H9 (cell line): Measurements from ENCODE around the gene SHPK. TPM values are rescaled to one million over a fixed set of nuclear protein-coding genes. Genes with fewer than 3 reads are reported as not detected.
A peak's percentile ranks its signal among the peaks of the same experiment; 100 is the strongest.

Experiments
- DNase-seq: peaks from one replicate; pipeline ENCODE4 v3.0.0-alpha.2; 2017
- H2AFZ ChIP-seq: one replicate; pipeline ENCODE4 v1.6.1; 2013; ENCODE audit warnings: mild to moderate bottlenecking, low read length, control low read depth, moderate library complexity
- H2AK5ac ChIP-seq: 2 replicates; pipeline ENCODE4 v1.6.1; 2013; ENCODE audit warnings: low read length, control low read depth, mixed read lengths; ENCODE audit not compliant: insufficient read length
- H2BK120ac ChIP-seq: one replicate; pipeline ENCODE4 v1.6.1; 2013; ENCODE audit warnings: low read depth, mild to moderate bottlenecking, low read length, control low read depth, inconsistent platforms; ENCODE audit not compliant: poor library complexity, severe bottlenecking
- H2BK12ac ChIP-seq: 2 replicates; pipeline ENCODE4 v1.6.1; 2013; ENCODE audit warnings: low read length, control low read depth, mixed read lengths, low read depth; ENCODE audit not compliant: insufficient read length
- H2BK15ac ChIP-seq: 2 replicates; pipeline ENCODE4 v1.6.1; 2013; ENCODE audit warnings: low read depth, low read length, control low read depth
- H2BK20ac ChIP-seq: one replicate; pipeline ENCODE4 v1.6.1; 2013; ENCODE audit warnings: low read depth, mild to moderate bottlenecking, low read length, control low read depth, inconsistent platforms; ENCODE audit not compliant: poor library complexity, severe bottlenecking
- H2BK5ac ChIP-seq: 2 replicates; pipeline ENCODE4 v1.6.1; 2013; ENCODE audit warnings: low read length, control low read depth, mixed read lengths; ENCODE audit not compliant: insufficient read length
- H3K14ac ChIP-seq: 2 replicates; pipeline ENCODE4 v1.6.1; 2013; ENCODE audit warnings: low read length, control low read depth; ENCODE audit not compliant: insufficient read depth
- H3K18ac ChIP-seq: 2 replicates; pipeline ENCODE4 v1.6.1; 2013; ENCODE audit warnings: low read depth, mild to moderate bottlenecking, mixed read lengths, low read length, control low read depth; ENCODE audit not compliant: insufficient read length
- H3K23ac ChIP-seq: 2 replicates; pipeline ENCODE4 v1.6.1; 2013; ENCODE audit warnings: low read length, control low read depth, mixed read lengths, low read depth; ENCODE audit not compliant: insufficient read length
- H3K23me2 ChIP-seq: 2 replicates; pipeline ENCODE4 v1.6.1; 2013; ENCODE audit warnings: low read depth, mild to moderate bottlenecking, mixed read lengths, low read length, control low read depth; ENCODE audit not compliant: insufficient read length, poor library complexity, severe bottlenecking
- H3K27ac ChIP-seq: 2 replicates; pipeline ENCODE4 v1.5.1; 2013; ENCODE audit warnings: low read length, control low read depth, mixed read lengths, low read depth; ENCODE audit not compliant: insufficient read length
- H3K27me3 ChIP-seq: 2 replicates; pipeline ENCODE4 v1.6.1; 2013; ENCODE audit warnings: low read length, control low read depth, inconsistent platforms; ENCODE audit not compliant: insufficient read depth
- H3K4ac ChIP-seq: 2 replicates; pipeline ENCODE4 v1.6.1; 2013; ENCODE audit warnings: low read depth, mild to moderate bottlenecking, control low read depth, inconsistent platforms, low read length, moderate library complexity
- H3K4me1 ChIP-seq: 2 replicates; pipeline ENCODE4 v1.6.1; 2013; ENCODE audit warnings: low read length, control low read depth, inconsistent platforms; ENCODE audit not compliant: insufficient read depth
- H3K4me2 ChIP-seq: 2 replicates; pipeline ENCODE4 v1.6.1; 2013; ENCODE audit warnings: low read length, control low read depth, mixed read lengths; ENCODE audit not compliant: insufficient read length, insufficient read depth
- H3K56ac ChIP-seq: 2 replicates; pipeline ENCODE4 v1.6.1; 2013; ENCODE audit warnings: low read depth, mild to moderate bottlenecking, mixed read lengths, low read length, control low read depth; ENCODE audit not compliant: insufficient read length
- H3K79me1 ChIP-seq: 2 replicates; pipeline ENCODE4 v1.6.1; 2013; ENCODE audit warnings: low read depth, mild to moderate bottlenecking, moderate library complexity, low read length, control low read depth, inconsistent platforms; ENCODE audit not compliant: insufficient read depth, poor library complexity, severe bottlenecking
- H3K79me2 ChIP-seq: 2 replicates; pipeline ENCODE4 v1.6.1; 2013; ENCODE audit warnings: low read length, control low read depth, inconsistent platforms; ENCODE audit not compliant: insufficient read depth
- H3K9ac ChIP-seq: 2 replicates; pipeline ENCODE4 v1.6.1; 2013; ENCODE audit warnings: low read length, control low read depth, mixed read lengths; ENCODE audit not compliant: insufficient read length; ENCODE audit errors: extremely low read depth
- H3K9me3 ChIP-seq: one replicate; pipeline ENCODE4 v1.6.1; 2013; ENCODE audit warnings: low read depth, low read length, inconsistent platforms; ENCODE audit not compliant: control insufficient read depth
- H3T11ph ChIP-seq: one replicate; pipeline ENCODE4 v1.6.1; 2013; ENCODE audit warnings: mild to moderate bottlenecking, low read length, control low read depth, inconsistent platforms
- H4K20me1 ChIP-seq: one replicate; pipeline ENCODE4 v1.6.1; 2013; ENCODE audit not compliant: control insufficient read depth, insufficient read length, insufficient read depth
- H4K5ac ChIP-seq: 2 replicates; pipeline ENCODE4 v1.6.1; 2013; ENCODE audit warnings: low read depth, mild to moderate bottlenecking, mixed read lengths, low read length, control low read depth; ENCODE audit not compliant: insufficient read length
- H4K8ac ChIP-seq: replicated peaks from 2 replicates; pipeline ENCODE4 v1.6.1; 2013; ENCODE audit warnings: low read length, control low read depth, mixed read lengths, low read depth; ENCODE audit not compliant: insufficient read length
- H4K91ac ChIP-seq: 2 replicates; pipeline ENCODE4 v1.6.1; 2013; ENCODE audit warnings: low read depth, mild to moderate bottlenecking, moderate library complexity, mixed read lengths, low read length, control low read depth; ENCODE audit not compliant: insufficient read length
- H3K27ac Mint-ChIP-seq, 3 experiments: 2 replicates in 2 of 3; 3 replicates in 1 of 3; pipeline ENCODE4 v1.8.0; 2020 to 2021; ENCODE audit warnings: mixed read lengths in 3 of 3, mild to moderate bottlenecking in 1 of 3, moderate library complexity in 1 of 3
- H3K27me3 Mint-ChIP-seq: 2 replicates; pipeline ENCODE4 v1.8.0; 2021; ENCODE audit warnings: low read depth, mild to moderate bottlenecking, moderate library complexity, mixed read lengths
- H3K36me3 Mint-ChIP-seq, 3 experiments: 2 replicates in 2 of 3; 3 replicates in 1 of 3; pipeline ENCODE4 v1.8.0; 2020 to 2021; ENCODE audit warnings: low read depth in 3 of 3, mixed read lengths in 3 of 3; ENCODE audit not compliant: insufficient read depth in 1 of 3
- H3K4me1 Mint-ChIP-seq, 2 experiments: 2 replicates each; pipeline ENCODE4 v1.8.0; 2020; ENCODE audit warnings: mixed read lengths in 2 of 2
- H3K4me3 Mint-ChIP-seq, 2 experiments: 2 replicates in 1 of 2; 3 replicates in 1 of 2; pipeline ENCODE4 v1.8.0; 2020 to 2021; ENCODE audit warnings: mild to moderate bottlenecking in 2 of 2, mixed read lengths in 2 of 2, moderate library complexity in 1 of 2
- H3K9me3 Mint-ChIP-seq, 2 experiments: 2 replicates in 1 of 2; 3 replicates in 1 of 2; pipeline ENCODE4 v1.8.0; 2020; ENCODE audit warnings: mild to moderate bottlenecking in 2 of 2, mixed read lengths in 2 of 2, moderate library complexity in 1 of 2
- WGBS: extraction: QIAGEN DNeasy Blood & Tissue Kit; methylation state at CpG from one replicate; pipeline ENCODE4 v1.1.7; 2013; ENCODE audit warnings: missing lambda C conversion rate, low lambda C conversion rate, mixed read lengths; ENCODE audit not compliant: insufficient read length; ENCODE audit errors: extremely low coverage; 5-methylcytosine and 5-hydroxymethylcytosine counted together
- total RNA-seq: library from RNA; stranded (reverse); gene quantifications from 2 replicates; pipeline ENCODE4 v1.2.1, GENCODE V29; 2021
- TF ChIP-seq, protein P1 (sequence below): fragments of 200-600 bp; sonication (generic); conservative IDR thresholded peaks from 3 replicates; pipeline ENCODE4 v1.8.0; 2021; ENCODE audit warnings: antibody characterized with exemption, mild to moderate bottlenecking

SHPK gene
- total RNA-seq, 1 experiment from 2014 or later, result 27.0 TPM

- no peak overlapping the region for H3K4me2 ChIP-seq
- H3K27me3 ChIP-seq, result no peaks in the 10 kb centered on the region
- H3K27ac Mint-ChIP-seq, result peak overlapping the region in 1 of 3 experiments; percentile 8; a peak in 1 of 7 replicates
- WGBS, result no CpG with 5 or more reads among the region's 6 CpGs
- peak overlapping the region; percentile 30 for H4K8ac ChIP-seq
- H3K4me3 Mint-ChIP-seq, result peak overlapping the region; percentile 60 to 98
- H3K4ac ChIP-seq, result no peak overlapping the region
- peaks cover 16 to 17% of the 10 kb centered on the region in 2 experiments for H3K4me1 Mint-ChIP-seq
- H3K14ac ChIP-seq, result no peak overlapping the region
- peaks cover 10 to 34% (median 19%) of the 10 kb centered on the region in 3 experiments for H3K36me3 Mint-ChIP-seq
- no peak overlapping the region for H2BK15ac ChIP-seq
- H3K18ac ChIP-seq, result no peak overlapping the region
- H3K27ac ChIP-seq, result no peak overlapping the region
- DNase-seq, result peak; percentile 27
- H3K79me2 ChIP-seq, result peaks cover 7% of the 10 kb centered on the region; the same call in 1 of the 2 replicates
- H3K9ac ChIP-seq, result no peak overlapping the region
- H3T11ph ChIP-seq, result no peak overlapping the region
- no peaks in the 10 kb centered on the region for H4K20me1 ChIP-seq
- no peak overlapping the region for H4K91ac ChIP-seq
- TF ChIP-seq, protein P1, sequence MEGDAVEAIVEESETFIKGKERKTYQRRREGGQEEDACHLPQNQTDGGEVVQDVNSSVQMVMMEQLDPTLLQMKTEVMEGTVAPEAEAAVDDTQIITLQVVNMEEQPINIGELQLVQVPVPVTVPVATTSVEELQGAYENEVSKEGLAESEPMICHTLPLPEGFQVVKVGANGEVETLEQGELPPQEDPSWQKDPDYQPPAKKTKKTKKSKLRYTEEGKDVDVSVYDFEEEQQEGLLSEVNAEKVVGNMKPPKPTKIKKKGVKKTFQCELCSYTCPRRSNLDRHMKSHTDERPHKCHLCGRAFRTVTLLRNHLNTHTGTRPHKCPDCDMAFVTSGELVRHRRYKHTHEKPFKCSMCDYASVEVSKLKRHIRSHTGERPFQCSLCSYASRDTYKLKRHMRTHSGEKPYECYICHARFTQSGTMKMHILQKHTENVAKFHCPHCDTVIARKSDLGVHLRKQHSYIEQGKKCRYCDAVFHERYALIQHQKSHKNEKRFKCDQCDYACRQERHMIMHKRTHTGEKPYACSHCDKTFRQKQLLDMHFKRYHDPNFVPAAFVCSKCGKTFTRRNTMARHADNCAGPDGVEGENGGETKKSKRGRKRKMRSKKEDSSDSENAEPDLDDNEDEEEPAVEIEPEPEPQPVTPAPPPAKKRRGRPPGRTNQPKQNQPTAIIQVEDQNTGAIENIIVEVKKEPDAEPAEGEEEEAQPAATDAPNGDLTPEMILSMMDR, result no peak
- H3K27me3 Mint-ChIP-seq, result no peaks in the 10 kb centered on the region
- H2AK5ac ChIP-seq, result no peak overlapping the region
- H3K9me3 ChIP-seq, result no peaks in the 10 kb centered on the region
- no peak overlapping the region for H3K23ac ChIP-seq
- H2BK20ac ChIP-seq, result no peak overlapping the region
- H2BK5ac ChIP-seq, result no peak overlapping the region
- H2BK120ac ChIP-seq, result no peak overlapping the region
- peaks cover 4% of the 10 kb centered on the region for H3K79me1 ChIP-seq
- no peaks in the 10 kb centered on the region for H3K9me3 Mint-ChIP-seq
- H4K5ac ChIP-seq, result no peak overlapping the region
- no peak overlapping the region for H2AFZ ChIP-seq
- H3K4me1 ChIP-seq, result peaks cover 3% of the 10 kb centered on the region; the same call in 1 of the 2 replicates
- H3K56ac ChIP-seq, result no peak overlapping the region
- no peak overlapping the region for H2BK12ac ChIP-seq
- H3K23me2 ChIP-seq, result peaks cover 9% of the 10 kb centered on the region
Measured at GRCh38 chr17:3666516-3666915, 30.5 kb upstream of the SHPK start.
